CD4-positive, alpha-beta T cell (primary cell): Measurements from ENCODE around the gene FGF14. TPM values are rescaled to one million over a fixed set of nuclear protein-coding genes. Genes with fewer than 3 reads are reported as not detected.

ENCODE experiments used
- ATAC-seq: fragments of 200-7000 bp; cut with Tn5 transposase; one replicate; pipeline ENCODE4 v1.10.0; 2022; ENCODE audit warnings: mild to moderate bottlenecking; ENCODE audit not compliant: poor library complexity
- CTCF ChIA-PET: fragments of 350-600 bp; sonication (Branson Sonifier 250); formaldehyde crosslinking; loops from one replicate; lab custom pipeline; 2021; ENCODE audit warnings: antibody characterized with exemption, inconsistent platforms; lab: Charles Lee
- POLR2A ChIA-PET: fragments of 350-600 bp; sonication (Branson Sonifier 250); formaldehyde crosslinking; loops from one replicate; lab custom pipeline; 2021; ENCODE audit warnings: antibody characterized with exemption, inconsistent platforms; lab: Charles Lee
- DNase-seq, 14 experiments: peaks; one replicate each; pipeline ENCODE4 v3.0.0-alpha.2; 2013 to 2020; ENCODE audit warnings: mixed read lengths in 2 of 14
- H3K27ac ChIP-seq, 2 donors: one replicate each; pipeline versions ENCODE4 v1.5.1 to v1.7.0; 2013; ENCODE audit warnings: low read length in 2 of 2, low read depth in 1 of 2, mild to moderate bottlenecking in 1 of 2
- H3K27me3 ChIP-seq, 2 experiments: 1 replicate in 1 of 2; 2 replicates in 1 of 2; pipeline versions ENCODE4 v1.6.1 to v1.7.0; 2013; ENCODE audit warnings: low read length in 2 of 2, control low read depth in 1 of 2, mild to moderate bottlenecking in 1 of 2, moderate library complexity in 1 of 2; ENCODE audit not compliant: insufficient read depth in 2 of 2, control insufficient read depth in 1 of 2
- H3K36me3 ChIP-seq: one replicate; pipeline ENCODE4 v1.6.1; 2013; ENCODE audit warnings: low read length, control low read depth; ENCODE audit not compliant: insufficient read depth
- H3K4me1 ChIP-seq: one replicate; pipeline ENCODE4 v1.6.1; 2013; ENCODE audit warnings: low read length, control low read depth; ENCODE audit not compliant: insufficient read depth
- H3K4me3 ChIP-seq: one replicate; pipeline ENCODE4 v1.5.1; 2013; ENCODE audit warnings: mild to moderate bottlenecking, low read length, moderate library complexity
- H3K9me3 ChIP-seq, 2 experiments: 1 replicate in 1 of 2; 2 replicates in 1 of 2; pipeline versions ENCODE4 v1.6.1 to v1.7.0; 2013; ENCODE audit warnings: low read length in 2 of 2, mild to moderate bottlenecking in 2 of 2, control low read depth in 1 of 2, moderate library complexity in 1 of 2; ENCODE audit not compliant: control insufficient read depth in 1 of 2, insufficient read depth in 1 of 2
- H3K27ac Mint-ChIP-seq: one replicate; pipeline ENCODE4 v1.8.0; 2020; ENCODE audit warnings: mixed read lengths
- H3K27me3 Mint-ChIP-seq: one replicate; pipeline ENCODE4 v1.8.0; 2021; ENCODE audit warnings: mixed read lengths
- H3K36me3 Mint-ChIP-seq: one replicate; pipeline ENCODE4 v1.8.0; 2021; ENCODE audit warnings: low read depth, mixed read lengths
- H3K4me1 Mint-ChIP-seq: one replicate; pipeline ENCODE4 v1.8.0; 2021; ENCODE audit warnings: low read depth, mixed read lengths
- H3K4me3 Mint-ChIP-seq: one replicate; pipeline ENCODE4 v1.8.0; 2020; ENCODE audit warnings: mild to moderate bottlenecking, mixed read lengths
- H3K9me3 Mint-ChIP-seq: one replicate; pipeline ENCODE4 v1.8.0; 2020; ENCODE audit warnings: mixed read lengths
- intact Hi-C, 2 experiments: fragments of 100-400 bp; cut with DNase I in 1 of 2; cut with micrococcal nuclease in 1 of 2; formaldehyde crosslinking; loops; one replicate each; pipeline versions ENCODE4 v1.15.1 to v1.9.0; 2023 to 2025; cut with DNase I, micrococcal nuclease
- total RNA-seq, 174 experiments: library from RNA in 2 of 174; stranded (reverse) in 2 of 174; gene quantifications; one replicate each; pipeline ENCODE4 v1.2.3 and lab custom pipeline; 2021 to 2026
- TF ChIP-seq, protein P1 (sequence below): fragments of 200-600 bp; IDR thresholded peaks from one replicate; pipeline ENCODE4 v1.8.0; 2022; ENCODE audit warnings: antibody characterized with exemption, mild to moderate bottlenecking

Gene FGF14
- total RNA-seq, 2 experiments from 2014 or later = not detected

DNA sequence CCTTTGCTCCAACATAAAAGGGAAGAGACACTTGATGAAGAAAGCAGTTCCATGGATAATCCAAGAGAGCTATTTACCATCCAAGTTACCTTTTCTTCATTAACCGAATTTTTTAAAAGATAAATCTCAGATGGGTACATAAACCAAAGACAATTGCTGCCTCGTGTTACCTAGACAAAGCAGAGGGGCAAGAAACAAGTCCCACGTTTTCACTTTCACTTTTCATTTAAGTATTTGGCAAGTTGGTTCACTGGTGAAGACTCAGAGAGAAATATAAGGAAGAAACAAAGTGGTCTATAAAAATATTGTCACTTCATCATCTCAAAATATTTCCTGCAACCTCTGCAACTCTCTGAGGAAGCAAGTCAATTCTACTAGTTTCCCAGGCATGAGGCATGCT is 446.1 kb downstream of the FGF14 start:
- ATAC-seq = no peak
- no peak overlapping the region for H3K4me3 Mint-ChIP-seq
- no peak overlapping the region for H3K27ac Mint-ChIP-seq
- intact Hi-C loops = no loop called here
- no peaks in the 10 kb centered on the region for H3K27me3 ChIP-seq
- H3K27ac ChIP-seq = no peak overlapping the region
- CTCF ChIA-PET = no interaction called here
- H3K9me3 ChIP-seq = no peaks in the 10 kb centered on the region
- H3K9me3 Mint-ChIP-seq = no peaks in the 10 kb centered on the region
- H3K27me3 Mint-ChIP-seq = no peaks in the 10 kb centered on the region
- no peaks in the 10 kb centered on the region for H3K36me3 Mint-ChIP-seq
- no peak overlapping the region for H3K4me3 ChIP-seq
- no peak for DNase-seq
- no peaks in the 10 kb centered on the region for H3K4me1 Mint-ChIP-seq
- POLR2A ChIA-PET = no interaction called here
- H3K36me3 ChIP-seq = no peaks in the 10 kb centered on the region
- H3K4me1 ChIP-seq = no peaks in the 10 kb centered on the region
- TF ChIP-seq, protein P1, sequence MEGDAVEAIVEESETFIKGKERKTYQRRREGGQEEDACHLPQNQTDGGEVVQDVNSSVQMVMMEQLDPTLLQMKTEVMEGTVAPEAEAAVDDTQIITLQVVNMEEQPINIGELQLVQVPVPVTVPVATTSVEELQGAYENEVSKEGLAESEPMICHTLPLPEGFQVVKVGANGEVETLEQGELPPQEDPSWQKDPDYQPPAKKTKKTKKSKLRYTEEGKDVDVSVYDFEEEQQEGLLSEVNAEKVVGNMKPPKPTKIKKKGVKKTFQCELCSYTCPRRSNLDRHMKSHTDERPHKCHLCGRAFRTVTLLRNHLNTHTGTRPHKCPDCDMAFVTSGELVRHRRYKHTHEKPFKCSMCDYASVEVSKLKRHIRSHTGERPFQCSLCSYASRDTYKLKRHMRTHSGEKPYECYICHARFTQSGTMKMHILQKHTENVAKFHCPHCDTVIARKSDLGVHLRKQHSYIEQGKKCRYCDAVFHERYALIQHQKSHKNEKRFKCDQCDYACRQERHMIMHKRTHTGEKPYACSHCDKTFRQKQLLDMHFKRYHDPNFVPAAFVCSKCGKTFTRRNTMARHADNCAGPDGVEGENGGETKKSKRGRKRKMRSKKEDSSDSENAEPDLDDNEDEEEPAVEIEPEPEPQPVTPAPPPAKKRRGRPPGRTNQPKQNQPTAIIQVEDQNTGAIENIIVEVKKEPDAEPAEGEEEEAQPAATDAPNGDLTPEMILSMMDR = no peak

GRCh38 chr13:101951114-101951513 is 450.7 kb downstream of the FGF14 start:
- no peaks in the 10 kb centered on the region for H3K9me3 Mint-ChIP-seq
- H3K27ac Mint-ChIP-seq = no peak overlapping the region
- no peaks in the 10 kb centered on the region for H3K4me1 Mint-ChIP-seq
- no peaks in the 10 kb centered on the region for H3K36me3 ChIP-seq
- intact Hi-C loops = no loop called here
- TF ChIP-seq, protein P1 = no peak
- H3K27ac ChIP-seq = no peak overlapping the region
- H3K36me3 Mint-ChIP-seq = no peaks in the 10 kb centered on the region
- no peak overlapping the region for H3K4me3 ChIP-seq
- H3K4me3 Mint-ChIP-seq = no peak overlapping the region
- ChIA-PET POLR2A (no interaction called here), CTCF (no interaction called here)
- ATAC-seq (no peak), DNase-seq (no peak)
- H3K9me3 ChIP-seq = no peaks in the 10 kb centered on the region
- no peaks in the 10 kb centered on the region for H3K27me3 ChIP-seq
- H3K4me1 ChIP-seq = no peaks in the 10 kb centered on the region
- no peaks in the 10 kb centered on the region for H3K27me3 Mint-ChIP-seq

GRCh38 chr13:101949681-101950080 is 452.2 kb downstream of the FGF14 start:
- Histone ChIP-seq H3K27me3 (no peaks in the 10 kb centered on the region), H3K9me3 (no peaks in the 10 kb centered on the region), H3K36me3 (no peaks in the 10 kb centered on the region), H3K4me1 (no peaks in the 10 kb centered on the region), H3K4me3 (no peak overlapping the region), H3K27ac (no peak overlapping the region)
- no peak for ATAC-seq
- Mint-ChIP-seq H3K4me3 (no peak overlapping the region), H3K4me1 (no peaks in the 10 kb centered on the region), H3K27me3 (no peaks in the 10 kb centered on the region), H3K36me3 (no peaks in the 10 kb centered on the region), H3K27ac (no peak overlapping the region), H3K9me3 (no peaks in the 10 kb centered on the region)
- CTCF ChIA-PET = no interaction called here
- DNase-seq = no peak
- intact Hi-C loops = loop anchor here in 1 of 2 experiments (10.0 kb wide), 1 partner anchor 505 kb away; no protein-coding TSS in a partner anchor
- POLR2A ChIA-PET = no interaction called here
- TF ChIP-seq, protein P1 = no peak
